SJCRH30 (cell line): ENCODE results near the gene IL10RB. TPM values are rescaled to one million over a fixed set of nuclear protein-coding genes. Genes with fewer than 3 reads are reported as not detected.
A peak's percentile ranks its signal among the peaks of the same experiment; 100 is the strongest.

Source experiments
- DNase-seq, 2 experiments: peaks; one replicate each; pipeline ENCODE4 v3.0.0-alpha.2; 2015 to 2020
- H3K27ac ChIP-seq: fragments of 250-450 bp; sonication (Bioruptor Pico); 2 replicates; pipeline ENCODE4 v1.5.1; 2020; ENCODE audit warnings: mild to moderate bottlenecking, moderate library complexity
- H3K27me3 ChIP-seq: fragments of 250-450 bp; sonication (Bioruptor Pico); 2 replicates; pipeline ENCODE4 v1.5.1; 2020; ENCODE audit warnings: mild to moderate bottlenecking, moderate library complexity
- H3K36me3 ChIP-seq: fragments of 250-450 bp; sonication (Bioruptor Pico); 2 replicates; pipeline ENCODE4 v1.5.1; 2020; ENCODE audit warnings: mild to moderate bottlenecking, moderate library complexity
- H3K4me1 ChIP-seq: fragments of 250-450 bp; sonication (Bioruptor Pico); 2 replicates; pipeline ENCODE4 v1.5.1; 2020; ENCODE audit warnings: mild to moderate bottlenecking, moderate library complexity
- H3K4me3 ChIP-seq: fragments of 250-450 bp; sonication (Bioruptor Pico); 2 replicates; pipeline ENCODE4 v1.5.1; 2020; ENCODE audit warnings: mild to moderate bottlenecking, moderate library complexity
- H3K9me3 ChIP-seq: fragments of 250-450 bp; sonication (Bioruptor Pico); replicated peaks from 2 replicates; pipeline ENCODE4 v1.5.1; 2020; ENCODE audit warnings: mild to moderate bottlenecking, moderate library complexity
- total RNA-seq: library from RNA; depleted of rRNA; stranded (reverse); fragments of >200 nt; shearing (Covaris generic); gene quantifications from 2 replicates; pipeline ENCODE4 v1.2.3, GENCODE V29; 2014

Gene IL10RB
- total RNA-seq, 1 experiment from 2014 or later = 8.8 TPM

DNA sequence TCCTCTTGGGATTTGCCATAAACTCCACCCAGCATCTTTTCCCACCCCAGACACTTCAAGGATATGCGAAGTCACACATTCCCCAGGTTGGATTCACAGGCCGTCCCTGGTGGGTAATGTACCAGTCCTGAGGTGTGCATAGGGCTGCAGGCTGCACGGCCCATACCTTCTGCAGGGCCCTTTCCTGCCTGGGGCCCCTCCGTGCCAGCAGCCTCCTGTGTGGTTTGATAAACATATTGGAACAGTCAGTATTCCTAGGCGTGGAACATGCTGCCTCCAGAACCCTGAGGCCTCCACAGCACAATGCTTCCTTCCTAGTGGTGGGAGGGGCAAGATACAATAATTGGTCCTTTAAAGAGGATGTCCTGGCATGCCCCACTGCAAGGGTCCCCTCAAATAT lies 26.6 kb downstream of the IL10RB start:
- Histone ChIP-seq H3K27ac (no peak overlapping the region), H3K4me1 (peaks cover 12% of the 10 kb centered on the region; the same call in 1 of the 2 replicates), H3K4me3 (no peak overlapping the region), H3K27me3 (no peaks in the 10 kb centered on the region), H3K36me3 (no peaks in the 10 kb centered on the region), H3K9me3 (no peaks in the 10 kb centered on the region)
- DNase-seq = no peak

DNA sequence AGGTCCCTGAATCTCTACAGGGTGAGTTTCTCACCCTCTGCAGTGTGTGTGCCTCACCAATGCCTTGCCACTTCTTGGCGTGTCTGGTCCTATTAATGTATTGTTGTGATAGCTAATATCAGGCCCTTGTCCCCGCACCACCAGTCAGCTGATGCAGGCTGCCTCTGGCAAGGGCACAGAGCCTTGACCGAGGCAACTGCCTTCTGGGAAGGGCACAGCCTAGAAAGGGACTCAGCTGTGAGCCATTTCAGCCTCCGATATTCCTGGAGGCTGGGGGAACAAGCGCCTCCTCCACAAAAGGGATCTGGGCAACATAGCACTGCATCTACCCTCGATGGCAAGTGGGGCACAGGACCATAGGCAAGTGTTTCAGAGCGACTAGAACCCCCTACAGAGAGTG lies 27.0 kb downstream of the IL10RB start:
- Histone ChIP-seq H3K36me3 (no peaks in the 10 kb centered on the region), H3K27me3 (no peaks in the 10 kb centered on the region), H3K27ac (no peak overlapping the region), H3K4me1 (peaks cover 12% of the 10 kb centered on the region; the same call in 1 of the 2 replicates), H3K4me3 (no peak overlapping the region), H3K9me3 (no peaks in the 10 kb centered on the region)
- DNase-seq = no peak

GRCh38 chr21:33293811-33294216 lies 27.6 kb downstream of the IL10RB start:
- H3K4me1 ChIP-seq = peaks cover 10% of the 10 kb centered on the region
- no peak overlapping the region for H3K4me3 ChIP-seq
- DNase-seq = no peak
- H3K36me3 ChIP-seq = no peaks in the 10 kb centered on the region
- no peak overlapping the region for H3K27ac ChIP-seq
- no peaks in the 10 kb centered on the region for H3K9me3 ChIP-seq
- no peaks in the 10 kb centered on the region for H3K27me3 ChIP-seq

DNA sequence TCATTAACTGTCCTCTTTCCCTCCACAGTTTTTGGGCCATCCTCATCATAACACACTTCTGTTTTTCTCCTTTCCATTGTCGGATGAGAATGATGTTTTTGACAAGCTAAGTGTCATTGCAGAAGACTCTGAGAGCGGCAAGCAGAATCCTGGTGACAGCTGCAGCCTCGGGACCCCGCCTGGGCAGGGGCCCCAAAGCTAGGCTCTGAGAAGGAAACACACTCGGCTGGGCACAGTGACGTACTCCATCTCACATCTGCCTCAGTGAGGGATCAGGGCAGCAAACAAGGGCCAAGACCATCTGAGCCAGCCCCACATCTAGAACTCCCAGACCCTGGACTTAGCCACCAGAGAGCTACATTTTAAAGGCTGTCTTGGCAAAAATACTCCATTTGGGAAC lies 30.0 kb downstream of the IL10RB start:
- Histone ChIP-seq H3K9me3 (no peaks in the 10 kb centered on the region), H3K27me3 (no peaks in the 10 kb centered on the region), H3K4me1 (peaks cover 23% of the 10 kb centered on the region), H3K27ac (no peak overlapping the region), H3K4me3 (no peak overlapping the region), H3K36me3 (no peaks in the 10 kb centered on the region)
- DNase-seq = no peak

DNA sequence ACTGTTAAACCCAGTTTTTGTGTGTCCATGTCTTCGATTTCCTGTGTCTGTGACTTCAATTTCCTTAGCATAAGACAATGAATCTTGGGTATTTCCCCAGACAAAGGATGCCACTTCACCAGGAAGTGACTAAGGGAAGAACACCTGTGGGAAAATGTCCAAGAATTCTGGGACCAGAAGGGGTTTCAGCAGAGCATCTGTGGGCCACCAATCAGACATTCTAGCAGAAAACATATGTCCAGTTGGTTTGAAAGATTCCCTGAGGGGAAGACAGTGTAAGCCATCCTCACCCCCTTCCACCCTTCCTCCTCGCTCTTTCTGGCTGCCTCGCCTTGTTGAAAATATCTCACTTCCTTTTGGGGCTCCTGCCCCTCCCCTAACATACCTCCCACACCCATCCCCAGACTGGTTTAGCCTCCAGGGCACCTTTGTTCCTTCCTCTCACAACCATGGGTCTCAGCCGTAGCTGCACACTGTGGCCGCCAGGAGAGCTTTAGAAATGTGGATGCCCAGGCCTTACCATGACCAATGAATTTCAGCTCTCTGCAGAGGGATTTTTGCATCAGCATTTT lies 33.1 kb downstream of the IL10RB start:
- DNase-seq = peak; percentile 77 to 85
- peak overlapping the region; percentile 58 for H3K27ac ChIP-seq
- H3K36me3 ChIP-seq = no peaks in the 10 kb centered on the region
- no peak overlapping the region for H3K4me3 ChIP-seq
- H3K4me1 ChIP-seq = peaks cover 28% of the 10 kb centered on the region
- H3K9me3 ChIP-seq = no peaks in the 10 kb centered on the region
- H3K27me3 ChIP-seq = no peaks in the 10 kb centered on the region

- H3K4me3 ChIP-seq = no peak overlapping the region
- H3K9me3 ChIP-seq = no peaks in the 10 kb centered on the region
- H3K27ac ChIP-seq = no peak overlapping the region
- no peaks in the 10 kb centered on the region for H3K36me3 ChIP-seq
- H3K4me1 ChIP-seq = peaks cover 28% of the 10 kb centered on the region
- no peaks in the 10 kb centered on the region for H3K27me3 ChIP-seq
- peak; percentile 26 to 48 for DNase-seq
Observed at GRCh38 chr21:33300701-33301631, 34.8 kb downstream of the IL10RB start.

- Histone ChIP-seq H3K4me3 (no peak overlapping the region), H3K4me1 (peaks cover 28% of the 10 kb centered on the region), H3K9me3 (no peaks in the 10 kb centered on the region), H3K36me3 (no peaks in the 10 kb centered on the region), H3K27ac (no peak overlapping the region), H3K27me3 (no peaks in the 10 kb centered on the region)
- no peak for DNase-seq
Observed at GRCh38 chr21:33301632-33302002, 35.5 kb downstream of the IL10RB start.

GRCh38 chr21:33302055-33302454 lies 35.9 kb downstream of the IL10RB start:
- peaks cover 29% of the 10 kb centered on the region for H3K4me1 ChIP-seq
- no peak overlapping the region for H3K4me3 ChIP-seq
- H3K27ac ChIP-seq = no peak overlapping the region
- DNase-seq = no peak
- H3K36me3 ChIP-seq = no peaks in the 10 kb centered on the region
- H3K27me3 ChIP-seq = no peaks in the 10 kb centered on the region
- no peaks in the 10 kb centered on the region for H3K9me3 ChIP-seq

GRCh38 chr21:33302796-33303195 lies 36.6 kb downstream of the IL10RB start:
- Histone ChIP-seq H3K27me3 (no peaks in the 10 kb centered on the region), H3K4me3 (no peak overlapping the region), H3K4me1 (peaks cover 36% of the 10 kb centered on the region), H3K27ac (no peak overlapping the region), H3K36me3 (no peaks in the 10 kb centered on the region), H3K9me3 (no peaks in the 10 kb centered on the region)
- DNase-seq = no peak

- no peak for DNase-seq
- H3K27me3 ChIP-seq = no peaks in the 10 kb centered on the region
- H3K27ac ChIP-seq = no peak overlapping the region
- H3K9me3 ChIP-seq = peaks cover 5% of the 10 kb centered on the region; the same call in 1 of the 2 replicates
- H3K4me3 ChIP-seq = no peak overlapping the region
- H3K36me3 ChIP-seq = no peaks in the 10 kb centered on the region
- H3K4me1 ChIP-seq = peaks cover 39% of the 10 kb centered on the region
Observed at GRCh38 chr21:33305344-33305671, 39.1 kb downstream of the IL10RB start.

GRCh38 chr21:33305938-33306337 lies 39.8 kb downstream of the IL10RB start:
- Histone ChIP-seq H3K4me1 (peaks cover 34% of the 10 kb centered on the region), H3K4me3 (no peak overlapping the region), H3K27ac (no peak overlapping the region), H3K9me3 (peaks cover 5% of the 10 kb centered on the region; the same call in 1 of the 2 replicates), H3K36me3 (no peaks in the 10 kb centered on the region), H3K27me3 (no peaks in the 10 kb centered on the region)
- no peak for DNase-seq

DNA sequence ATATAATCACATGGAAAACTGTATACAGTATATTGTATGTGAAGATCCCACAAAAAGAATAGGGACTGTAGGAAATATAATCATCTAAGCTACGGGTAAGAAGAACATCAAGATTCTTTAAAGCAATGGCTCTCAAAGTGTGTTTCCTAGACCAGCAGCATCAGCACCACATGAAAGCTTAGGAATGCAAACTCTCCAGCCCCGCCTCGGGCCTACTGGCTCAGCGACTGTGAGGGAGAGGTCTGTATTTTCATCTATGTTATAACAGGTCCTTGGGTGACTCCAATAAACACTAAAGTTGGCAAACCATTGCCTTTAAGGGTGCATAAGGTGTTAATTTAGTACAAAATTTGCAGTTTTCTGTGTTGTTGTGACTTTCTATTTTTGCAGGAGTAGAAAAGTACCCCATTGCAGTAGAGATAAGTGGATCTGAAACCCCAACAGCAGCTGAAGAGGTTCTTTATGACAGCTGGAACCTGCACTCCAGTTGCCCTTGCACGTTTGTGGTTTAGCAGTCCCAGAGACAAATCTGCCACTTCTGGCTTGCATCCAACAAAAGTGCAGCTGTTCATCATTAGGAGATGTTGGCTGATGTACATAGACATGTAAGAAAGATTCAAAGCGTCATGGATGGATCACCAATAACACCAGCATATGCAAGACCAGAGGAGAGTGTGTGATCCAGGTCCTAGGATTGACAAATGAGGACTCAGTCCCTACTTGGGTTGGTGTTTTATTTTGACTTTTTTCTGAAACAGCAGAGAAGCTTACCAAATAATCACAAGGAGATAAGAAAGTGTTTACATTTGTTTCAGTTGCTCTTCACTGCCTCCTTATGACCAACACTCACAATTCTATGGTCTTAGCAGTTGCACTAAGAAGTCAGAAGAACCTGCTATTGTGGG lies 42.7 kb downstream of the IL10RB start:
- H3K27ac ChIP-seq = peak overlapping the region; percentile 70
- peak; percentile 99 to 100 for DNase-seq

GRCh38 chr21:33309778-33310177 lies 43.6 kb downstream of the IL10RB start:
- no peak for DNase-seq
- peaks cover 48% of the 10 kb centered on the region for H3K4me1 ChIP-seq
- H3K27ac ChIP-seq = no peak overlapping the region
- no peak overlapping the region for H3K4me3 ChIP-seq
- peaks cover 12% of the 10 kb centered on the region for H3K9me3 ChIP-seq
- H3K36me3 ChIP-seq = no peaks in the 10 kb centered on the region
- no peaks in the 10 kb centered on the region for H3K27me3 ChIP-seq

More for the DNA sequence above, 42.7 kb downstream of the IL10RB start:
- Histone ChIP-seq H3K4me3 (no peak overlapping the region), H3K27me3 (no peaks in the 10 kb centered on the region), H3K9me3 (peaks cover 11% of the 10 kb centered on the region), H3K36me3 (no peaks in the 10 kb centered on the region), H3K4me1 (peaks cover 38% of the 10 kb centered on the region)

GRCh38 chr21:33312121-33312520 lies 46.0 kb downstream of the IL10RB start:
- H3K36me3 ChIP-seq = no peaks in the 10 kb centered on the region
- no peaks in the 10 kb centered on the region for H3K27me3 ChIP-seq
- H3K9me3 ChIP-seq = peaks cover 12% of the 10 kb centered on the region
- no peak for DNase-seq
- H3K27ac ChIP-seq = no peak overlapping the region
- no peak overlapping the region for H3K4me3 ChIP-seq
- H3K4me1 ChIP-seq = peaks cover 55% of the 10 kb centered on the region

GRCh38 chr21:33313183-33313582 lies 47.0 kb downstream of the IL10RB start:
- peaks cover 16% of the 10 kb centered on the region for H3K9me3 ChIP-seq
- H3K4me3 ChIP-seq = no peak overlapping the region
- no peak for DNase-seq
- no peaks in the 10 kb centered on the region for H3K27me3 ChIP-seq
- H3K27ac ChIP-seq = no peak overlapping the region
- peaks cover 44% of the 10 kb centered on the region for H3K4me1 ChIP-seq
- H3K36me3 ChIP-seq = no peaks in the 10 kb centered on the region
